ENCODE results near the gene IRF2.

- TF ChIP-seq ESRRG (CRISPR knock-in tag; IDR thresholded peaks at IDR 0.05) (no peak), BACH2 (CRISPR knock-in tag; IDR thresholded peaks at IDR 0.05; ENCODE audit: borderline replicate concordance) (no peak), RARB (CRISPR knock-in tag; IDR thresholded peaks at IDR 0.05) (no peak), ZFP3 (CRISPR knock-in tag; IDR thresholded peaks at IDR 0.05) (no peak), ZNF565 (CRISPR knock-in tag; conservative IDR thresholded peaks at IDR 0.05; ENCODE audit: low read depth) (no peak), PPARA (CRISPR knock-in tag; IDR thresholded peaks at IDR 0.05; ENCODE audit: borderline replicate concordance) (no peak), ARNTL (CRISPR knock-in tag; IDR thresholded peaks at IDR 0.05; ENCODE audit: borderline replicate concordance, low read depth) (no peak)
- TF ChIP-seq, protein P1, sequence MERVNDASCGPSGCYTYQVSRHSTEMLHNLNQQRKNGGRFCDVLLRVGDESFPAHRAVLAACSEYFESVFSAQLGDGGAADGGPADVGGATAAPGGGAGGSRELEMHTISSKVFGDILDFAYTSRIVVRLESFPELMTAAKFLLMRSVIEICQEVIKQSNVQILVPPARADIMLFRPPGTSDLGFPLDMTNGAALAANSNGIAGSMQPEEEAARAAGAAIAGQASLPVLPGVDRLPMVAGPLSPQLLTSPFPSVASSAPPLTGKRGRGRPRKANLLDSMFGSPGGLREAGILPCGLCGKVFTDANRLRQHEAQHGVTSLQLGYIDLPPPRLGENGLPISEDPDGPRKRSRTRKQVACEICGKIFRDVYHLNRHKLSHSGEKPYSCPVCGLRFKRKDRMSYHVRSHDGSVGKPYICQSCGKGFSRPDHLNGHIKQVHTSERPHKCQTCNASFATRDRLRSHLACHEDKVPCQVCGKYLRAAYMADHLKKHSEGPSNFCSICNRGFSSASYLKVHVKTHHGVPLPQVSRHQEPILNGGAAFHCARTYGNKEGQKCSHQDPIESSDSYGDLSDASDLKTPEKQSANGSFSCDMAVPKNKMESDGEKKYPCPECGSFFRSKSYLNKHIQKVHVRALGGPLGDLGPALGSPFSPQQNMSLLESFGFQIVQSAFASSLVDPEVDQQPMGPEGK (CRISPR knock-in tag; IDR thresholded peaks at IDR 0.05; ENCODE audit: borderline replicate concordance): no peak
Observed at GRCh38 chr4:184475498-184475897, 1.1 kb upstream of the IRF2 start.
